GM23248 (cell line): ENCODE data around the gene HELB. TPM values are rescaled to one million over a fixed set of nuclear protein-coding genes. Genes with fewer than 3 reads are reported as not detected.

ENCODE experiments used
- DNase-seq: peaks from one replicate; pipeline ENCODE4 v3.0.0-alpha.2; 2015
- H2AFZ ChIP-seq: fragments of 200-600 bp; sonication (generic); 2 replicates; pipeline ENCODE4 v1.6.1; 2016; ENCODE audit warnings: antibody characterized with exemption
- H3F3A ChIP-seq: fragments of 200-600 bp; sonication (generic); 2 replicates; pipeline ENCODE4 v1.6.1; 2016; ENCODE audit warnings: mild to moderate bottlenecking, antibody characterized with exemption, mixed run types; ENCODE audit not compliant: insufficient read depth
- H3K27ac ChIP-seq: fragments of 200-600 bp; sonication (generic); 2 replicates; pipeline ENCODE4 v1.5.1; 2016; ENCODE audit warnings: mild to moderate bottlenecking
- H3K27me3 ChIP-seq: fragments of 200-600 bp; sonication (generic); replicated peaks from 2 replicates; pipeline ENCODE4 v1.6.1; 2016; ENCODE audit warnings: mild to moderate bottlenecking; ENCODE audit not compliant: insufficient read depth
- H3K36me3 ChIP-seq: fragments of 200-600 bp; sonication (generic); 2 replicates; pipeline ENCODE4 v1.6.1; 2016; ENCODE audit warnings: low read depth, mild to moderate bottlenecking
- H3K4me1 ChIP-seq: fragments of 200-600 bp; sonication (generic); 2 replicates; pipeline ENCODE4 v1.6.1; 2016; ENCODE audit warnings: mild to moderate bottlenecking; ENCODE audit not compliant: insufficient read depth
- H3K4me2 ChIP-seq: fragments of 200-600 bp; sonication (generic); one replicate; pipeline ENCODE4 v1.6.1; 2016; ENCODE audit warnings: mild to moderate bottlenecking; ENCODE audit not compliant: unreplicated experiment
- H3K4me3 ChIP-seq: fragments of 200-600 bp; sonication (generic); 2 replicates; pipeline ENCODE4 v1.5.1; 2016; ENCODE audit warnings: mild to moderate bottlenecking
- H3K79me2 ChIP-seq: fragments of 200-600 bp; sonication (generic); 2 replicates; pipeline ENCODE4 v1.6.1; 2016; ENCODE audit warnings: mild to moderate bottlenecking; ENCODE audit not compliant: insufficient read depth
- H3K9ac ChIP-seq: fragments of 200-600 bp; sonication (generic); 2 replicates; pipeline ENCODE4 v1.6.1; 2016; ENCODE audit warnings: mild to moderate bottlenecking
- H3K9me2 ChIP-seq: fragments of 200-600 bp; sonication (generic); 2 replicates; pipeline ENCODE4 v1.6.1; 2016; ENCODE audit warnings: mixed run types, mild to moderate bottlenecking, moderate library complexity; ENCODE audit not compliant: insufficient read depth
- H3K9me3 ChIP-seq: fragments of 200-600 bp; sonication (generic); one replicate; pipeline ENCODE4 v1.6.1; 2017; ENCODE audit warnings: low read depth
- H4K20me1 ChIP-seq: fragments of 200-600 bp; sonication (generic); 2 replicates; pipeline ENCODE4 v1.6.0; 2016; ENCODE audit not compliant: insufficient read depth
- EZH2 ChIP-seq: fragments of 200-600 bp; sonication (generic); IDR thresholded peaks from 2 replicates; pipeline ENCODE4 v1.6.1; 2018; ENCODE audit warnings: antibody characterized with exemption, mild to moderate bottlenecking; ENCODE audit not compliant: insufficient read depth, poor library complexity, severe bottlenecking
- EZH2phosphoT487 ChIP-seq: fragments of 200-600 bp; sonication (generic); IDR thresholded peaks from 2 replicates; pipeline ENCODE4 v1.6.1; 2018; ENCODE audit warnings: antibody characterized with exemption, moderate library complexity, mild to moderate bottlenecking, low read depth; ENCODE audit not compliant: insufficient read depth
- WGBS, 2 experiments: methylation state at CpG; one replicate each; pipeline ENCODE4 v1.1.6; 2015 to 2017; ENCODE audit warnings: low lambda C conversion rate in 2 of 2, low coverage in 1 of 2; ENCODE audit errors: missing lambda C conversion rate in 2 of 2; 5-methylcytosine and 5-hydroxymethylcytosine counted together
- in situ Hi-C: fragments of 300-500 bp; cut with MboI; formaldehyde crosslinking; loops from 2 replicates; pipeline ENCODE4 v1.15.0; 2020
- polyA plus RNA-seq: library from polyadenylated mRNA; unstranded; fragments of >200 nt; fragmentation: Nextera tagmentation; extraction: Ambion mirVana; gene quantifications from 2 replicates; pipeline ENCODE4 v1.2.1, GENCODE V29; 2016
- total RNA-seq: library from RNA; depleted of rRNA; stranded (reverse); fragments of >200 nt; shearing (Covaris generic); gene quantifications from 2 replicates; pipeline ENCODE4 v1.2.3, GENCODE V29; 2014

Gene HELB
- total and polyA plus RNA-seq, 2 experiments from 2014 or later = 0.50 to 0.86 TPM

DNA sequence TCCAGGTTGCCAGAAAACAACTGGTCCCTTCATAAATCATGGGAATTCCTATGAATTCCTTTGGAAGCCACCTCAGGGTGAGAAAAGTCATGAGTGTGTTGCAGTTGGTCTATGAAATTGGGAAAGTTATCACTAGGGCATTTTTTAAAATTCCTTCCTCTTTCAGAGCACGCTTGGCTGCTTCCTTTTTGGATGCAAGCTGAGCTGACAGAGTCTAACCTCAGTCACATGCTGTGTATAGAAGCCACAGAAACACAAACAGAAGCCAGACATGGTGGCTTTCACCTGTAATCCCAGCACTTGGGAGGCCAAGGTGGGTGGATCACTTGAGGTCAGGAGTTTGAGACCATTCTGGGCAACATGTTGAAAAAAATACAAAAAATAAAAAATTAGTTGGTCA lies 21.7 kb upstream of the HELB start:
- Histone ChIP-seq H3K9me3 (no peaks in the 10 kb centered on the region), H4K20me1 (no peaks in the 10 kb centered on the region), H3K36me3 (no peaks in the 10 kb centered on the region), H2AFZ (no peak overlapping the region), H3K4me2 (no peak overlapping the region), H3K9me2 (no peaks in the 10 kb centered on the region), H3K9ac (no peak overlapping the region), H3K4me3 (no peak overlapping the region), H3K27me3 (peaks cover 5% of the 10 kb centered on the region; the same call in 1 of the 2 replicates), H3F3A (no peaks in the 10 kb centered on the region), H3K79me2 (no peaks in the 10 kb centered on the region), H3K4me1 (no peaks in the 10 kb centered on the region), H3K27ac (no peak overlapping the region)
- DNase-seq = no peak
- in situ Hi-C loops = no loop called here
- 64 to 75% methylated on average over 1 of the region's 1 CpG for WGBS, 2 experiments
- TF ChIP-seq EZH2phosphoT487 (no peak), EZH2 (no peak)

DNA sequence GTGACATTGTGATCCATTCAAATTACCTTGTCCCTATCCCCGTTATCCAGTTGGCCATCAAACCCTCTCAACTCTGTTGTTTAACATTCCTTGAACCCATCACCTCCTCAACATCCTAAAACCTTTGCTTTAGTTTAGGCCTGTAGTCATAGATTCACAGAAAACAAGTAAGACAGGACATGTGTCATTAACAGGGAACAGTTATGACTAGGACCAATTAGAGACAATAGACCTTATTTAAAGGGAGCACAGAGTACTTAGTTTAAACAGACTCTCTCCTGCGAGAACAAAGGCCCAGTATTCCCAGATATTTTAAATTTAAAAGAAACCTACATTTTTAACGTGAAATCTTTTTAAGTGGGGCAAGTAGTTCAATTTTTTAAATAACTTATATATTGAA lies 20.0 kb upstream of the HELB start:
- Histone ChIP-seq H3K4me1 (no peaks in the 10 kb centered on the region), H3F3A (no peaks in the 10 kb centered on the region), H3K9ac (no peak overlapping the region), H3K4me3 (no peak overlapping the region), H3K79me2 (no peaks in the 10 kb centered on the region), H2AFZ (no peak overlapping the region), H3K9me3 (no peaks in the 10 kb centered on the region), H3K36me3 (no peaks in the 10 kb centered on the region), H4K20me1 (no peaks in the 10 kb centered on the region), H3K9me2 (no peaks in the 10 kb centered on the region), H3K4me2 (no peak overlapping the region), H3K27me3 (0 out of 2 replicates have a peak, but pooled peaks cover 2% of the 10 kb centered on the region), H3K27ac (no peak overlapping the region)
- in situ Hi-C loops = no loop called here
- WGBS, 2 experiments = 50% methylated on average over 3 of the region's 3 CpGs
- TF ChIP-seq EZH2 = no peak
- no peak for TF ChIP-seq EZH2phosphoT487
- no peak for DNase-seq

DNA sequence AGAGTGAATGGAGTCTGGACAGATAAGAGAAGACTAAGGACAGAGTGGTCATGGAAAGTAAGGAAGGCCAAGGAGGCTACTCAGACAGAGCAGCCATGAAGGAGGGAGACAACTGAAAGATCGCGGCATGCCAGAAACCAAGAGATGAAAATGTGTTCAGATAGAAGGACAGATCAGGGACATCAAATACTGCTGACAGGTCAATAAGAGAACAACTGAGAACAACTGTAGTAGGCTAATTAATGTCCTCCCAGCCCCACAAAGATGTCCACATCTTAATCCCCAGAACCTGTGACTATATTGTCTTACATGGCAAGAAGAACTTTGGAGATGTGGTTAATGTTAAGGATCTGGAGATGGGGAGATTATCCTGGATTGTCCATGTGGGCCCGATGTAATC lies 15.0 kb upstream of the HELB start:
- H3K4me1 ChIP-seq = no peaks in the 10 kb centered on the region
- H3K9me3 ChIP-seq = no peaks in the 10 kb centered on the region
- TF ChIP-seq EZH2phosphoT487 = no peak
- TF ChIP-seq EZH2 = no peak
- no peak overlapping the region for H3K9ac ChIP-seq
- peaks cover 2% of the 10 kb centered on the region; the same call in 1 of the 2 replicates for H3K27me3 ChIP-seq
- H3K4me2 ChIP-seq = no peak overlapping the region
- no peak for DNase-seq
- no peaks in the 10 kb centered on the region for H4K20me1 ChIP-seq
- no peak overlapping the region for H3K27ac ChIP-seq
- no peaks in the 10 kb centered on the region for H3K9me2 ChIP-seq
- H3K79me2 ChIP-seq = no peaks in the 10 kb centered on the region
- no peak overlapping the region for H2AFZ ChIP-seq
- in situ Hi-C loops = no loop called here
- H3F3A ChIP-seq = no peaks in the 10 kb centered on the region
- WGBS, 2 experiments = 96 to 97% methylated on average over 3 of the region's 3 CpGs
- no peaks in the 10 kb centered on the region for H3K36me3 ChIP-seq
- no peak overlapping the region for H3K4me3 ChIP-seq

DNA sequence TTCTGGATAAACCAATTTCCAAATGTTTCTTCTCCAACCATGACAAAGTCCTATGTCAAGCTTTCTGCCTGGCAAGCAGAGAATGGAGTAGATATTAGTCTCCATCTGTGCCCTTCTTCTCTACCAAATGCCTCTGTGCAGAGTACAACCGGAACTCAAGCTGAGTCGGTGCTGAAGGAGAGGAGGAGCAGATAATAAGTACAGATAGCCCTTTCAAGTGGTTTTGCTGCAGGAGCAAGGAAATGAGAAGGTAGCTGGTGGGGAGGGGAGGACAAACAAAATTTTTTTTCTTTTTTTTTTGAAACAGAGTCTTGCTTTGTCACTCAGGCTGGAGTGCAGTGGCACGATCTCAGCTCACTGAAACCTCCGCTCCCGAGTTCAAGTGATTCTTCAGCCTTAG lies 14.2 kb upstream of the HELB start:
- 72 to 76% methylated on average over 5 of the region's 5 CpGs for WGBS, 2 experiments
- Histone ChIP-seq H3K9ac (no peak overlapping the region), H3K9me2 (no peaks in the 10 kb centered on the region), H3K27me3 (peaks cover 2% of the 10 kb centered on the region; the same call in 1 of the 2 replicates), H3K4me3 (no peak overlapping the region), H4K20me1 (no peaks in the 10 kb centered on the region), H3K4me2 (no peak overlapping the region), H3K9me3 (no peaks in the 10 kb centered on the region), H3K4me1 (no peaks in the 10 kb centered on the region), H3F3A (no peaks in the 10 kb centered on the region), H2AFZ (no peak overlapping the region), H3K27ac (no peak overlapping the region), H3K79me2 (no peaks in the 10 kb centered on the region), H3K36me3 (no peaks in the 10 kb centered on the region)
- TF ChIP-seq EZH2 (no peak), EZH2phosphoT487 (no peak)
- in situ Hi-C loops = no loop called here
- DNase-seq = no peak

DNA sequence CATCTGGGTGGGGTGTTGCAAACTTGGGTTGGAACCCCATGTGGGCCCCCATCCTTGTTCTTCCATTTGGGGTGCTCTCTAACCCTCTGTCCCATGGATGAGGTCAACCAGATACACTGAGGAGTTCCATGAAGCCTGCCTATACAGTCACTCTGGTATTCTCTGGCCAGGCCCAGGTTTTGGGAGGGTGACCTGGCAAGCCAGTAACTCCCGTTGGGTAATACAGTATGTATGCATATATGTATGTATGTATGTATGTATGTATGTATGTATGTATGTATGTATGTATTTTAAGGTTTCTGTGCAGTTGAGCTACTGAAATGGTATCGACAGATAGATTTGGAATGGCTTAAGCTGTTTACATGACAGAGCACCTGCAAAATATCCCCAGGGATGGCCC lies 12.8 kb upstream of the HELB start:
- no peaks in the 10 kb centered on the region for H3K79me2 ChIP-seq
- no peak overlapping the region for H3K9ac ChIP-seq
- no peaks in the 10 kb centered on the region for H3K9me2 ChIP-seq
- no peaks in the 10 kb centered on the region for H3K4me1 ChIP-seq
- no peak overlapping the region for H3K4me3 ChIP-seq
- no peaks in the 10 kb centered on the region for H3F3A ChIP-seq
- H3K27ac ChIP-seq = no peak overlapping the region
- H3K4me2 ChIP-seq = no peak overlapping the region
- no peaks in the 10 kb centered on the region for H4K20me1 ChIP-seq
- H3K9me3 ChIP-seq = no peaks in the 10 kb centered on the region
- in situ Hi-C loops = no loop called here
- no peak for DNase-seq
- no peaks in the 10 kb centered on the region; the same call in 1 of the 2 replicates for H3K27me3 ChIP-seq
- H3K36me3 ChIP-seq = no peaks in the 10 kb centered on the region
- TF ChIP-seq EZH2phosphoT487 = no peak
- H2AFZ ChIP-seq = no peak overlapping the region
- 67 to 77% methylated on average over 2 of the region's 2 CpGs for WGBS, 2 experiments
